ENCODE data around the gene MAP3K2.
"Not testable (repeated sequence)": the region's sequence is repeated elsewhere in the genome, so short reads cannot be mapped to it uniquely, and the experiment has no call there.

Gene MAP3K2

DNA sequence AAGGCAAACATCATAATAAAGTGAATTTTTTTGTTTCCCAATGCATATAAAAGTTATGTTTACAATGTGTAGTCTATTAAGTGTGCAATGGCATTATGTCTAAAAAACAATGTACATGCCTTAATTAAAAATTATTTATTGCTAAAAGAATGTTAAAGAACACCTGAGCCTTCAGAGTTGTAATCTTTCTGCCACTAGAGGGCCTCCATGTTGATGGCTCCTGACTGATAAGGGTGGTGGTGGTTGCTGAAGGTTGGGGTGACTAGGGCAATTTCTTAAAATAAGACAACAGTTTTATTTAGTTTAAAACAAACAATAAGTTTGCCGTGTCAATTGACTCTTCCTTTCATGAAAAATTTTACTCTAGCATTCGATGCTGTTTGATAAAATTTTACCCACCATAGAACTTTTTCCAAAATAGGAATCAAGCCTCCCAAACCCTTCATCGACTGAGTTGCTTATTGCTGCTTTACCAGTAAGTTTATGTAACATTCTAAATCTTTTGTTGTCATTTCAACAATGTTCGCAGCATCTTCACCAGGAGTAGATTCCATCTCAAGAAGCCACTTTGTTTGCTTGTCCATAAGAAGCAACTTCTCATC, 32.3 kb downstream of the MAP3K2 start:
- no peak for DNase-seq (ENCODE audit: low read depth in 2 of 2, low spot score in 1 of 2)

- not testable (repeated sequence) for DNase-seq (ENCODE audit: low read depth in 2 of 2, low spot score in 1 of 2)
Measured at GRCh38 chr2:127353873-127354676, 33.7 kb downstream of the MAP3K2 start.

- not testable (repeated sequence) for DNase-seq (ENCODE audit: low read depth in 2 of 2, low spot score in 1 of 2)
Measured at GRCh38 chr2:127353223-127353622, 34.6 kb downstream of the MAP3K2 start.

DNA sequence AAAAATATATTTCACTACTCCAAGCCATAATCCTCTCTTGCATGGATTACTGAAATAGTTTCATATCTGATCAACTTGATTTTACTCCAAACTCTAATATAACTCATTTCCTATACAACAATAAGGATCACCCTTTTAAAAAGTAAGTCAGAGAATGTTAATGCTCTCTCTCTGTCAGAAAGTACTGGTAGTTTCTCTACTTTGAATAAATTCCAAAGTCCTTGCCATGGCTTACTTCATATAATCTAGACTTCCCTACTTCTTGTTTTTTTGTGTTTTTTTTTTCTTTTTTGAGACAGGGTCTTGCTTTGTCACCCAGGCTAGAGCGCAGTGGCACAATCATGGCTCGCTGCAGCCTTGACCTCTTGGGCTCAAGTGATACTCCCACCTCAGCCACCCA, 36.2 kb downstream of the MAP3K2 start:
- DNase-seq (ENCODE audit: low read depth in 2 of 2, low spot score in 1 of 2) = no peak

GRCh38 chr2:127348426-127349000, 39.3 kb downstream of the MAP3K2 start:
- DNase-seq (ENCODE audit: low read depth in 2 of 2, low spot score in 1 of 2) = no peak

GRCh38 chr2:127347734-127348392, 39.9 kb downstream of the MAP3K2 start:
- no peak for DNase-seq (ENCODE audit: low read depth in 2 of 2, low spot score in 1 of 2)

- no peak for DNase-seq (ENCODE audit: low read depth in 2 of 2, low spot score in 1 of 2)
Measured at GRCh38 chr2:127347015-127347414, 40.8 kb downstream of the MAP3K2 start.

DNA sequence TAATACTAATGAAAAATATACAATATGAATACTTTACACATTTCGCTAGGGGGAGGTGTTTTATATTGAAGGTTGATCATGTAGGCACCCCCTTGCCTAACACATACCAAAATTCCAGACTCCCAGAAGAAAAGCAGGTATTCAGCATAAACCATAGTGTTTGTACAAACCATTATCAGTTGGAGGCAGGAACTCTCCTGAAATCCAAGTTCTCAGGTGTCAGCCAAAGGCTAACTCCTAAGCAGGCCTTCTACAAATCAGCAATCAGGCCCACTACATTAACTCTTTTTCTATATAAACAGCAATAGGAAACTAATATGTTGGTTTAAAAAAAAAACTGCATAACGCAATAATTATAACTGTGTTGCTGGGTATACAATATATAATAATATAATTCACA, 44.5 kb downstream of the MAP3K2 start:
- no peak for DNase-seq (ENCODE audit: low read depth in 2 of 2, low spot score in 1 of 2)

DNA sequence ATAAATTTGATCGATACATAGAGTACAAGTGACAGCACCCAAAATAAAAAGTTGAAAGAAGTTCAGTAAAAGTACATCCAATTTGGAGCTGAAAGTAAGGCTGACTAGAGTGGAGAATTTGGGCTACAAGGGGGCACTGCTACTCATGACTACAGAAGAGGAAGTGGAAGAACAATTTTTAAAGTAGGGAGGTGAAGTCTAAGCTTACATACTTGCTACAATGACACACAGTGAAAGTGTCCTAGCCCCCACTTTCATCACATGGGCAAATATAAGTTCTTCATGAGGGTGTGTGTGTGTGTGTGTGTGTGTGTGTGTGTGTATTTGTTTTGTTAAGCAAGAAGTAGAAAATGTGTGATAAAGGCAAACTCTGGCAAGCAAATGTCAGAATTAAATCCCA, 45.7 kb downstream of the MAP3K2 start:
- DNase-seq (ENCODE audit: low read depth in 2 of 2, low spot score in 1 of 2) = no peak

DNA sequence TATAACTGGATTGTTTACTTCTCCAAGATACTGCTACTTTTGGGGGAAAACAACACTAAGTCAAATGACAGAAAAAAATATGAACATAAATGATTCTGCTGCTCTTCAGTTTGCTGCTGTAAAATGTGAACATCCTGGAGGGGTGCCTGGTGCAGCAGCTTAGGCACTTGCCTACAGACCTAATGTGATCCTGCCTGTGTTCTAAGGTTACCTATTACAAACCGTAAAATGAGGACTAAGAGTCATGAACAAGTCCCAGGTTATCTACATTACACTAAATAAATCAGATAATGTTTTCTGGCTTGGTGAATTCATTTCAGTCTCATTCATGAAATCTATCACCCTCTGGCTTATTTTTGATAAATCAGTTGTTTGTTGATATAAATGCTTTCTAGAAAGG, 55.4 kb downstream of the MAP3K2 start:
- DNase-seq (ENCODE audit: low read depth in 2 of 2, low spot score in 1 of 2) = no peak

GRCh38 chr2:127330753-127331152, 57.0 kb downstream of the MAP3K2 start:
- no peak for DNase-seq (ENCODE audit: low read depth in 2 of 2, low spot score in 1 of 2)

GRCh38 chr2:127326289-127326945, 61.4 kb downstream of the MAP3K2 start:
- no peak for DNase-seq (ENCODE audit: low read depth in 2 of 2, low spot score in 1 of 2)

- no peak for DNase-seq (ENCODE audit: low read depth in 2 of 2, low spot score in 1 of 2)
Measured at GRCh38 chr2:127324635-127325034, 63.1 kb downstream of the MAP3K2 start.

- DNase-seq (ENCODE audit: low read depth in 2 of 2, low spot score in 1 of 2) = no peak
Measured at GRCh38 chr2:127321303-127321702, 66.5 kb downstream of the MAP3K2 start.

GRCh38 chr2:127320586-127321275, 67.0 kb downstream of the MAP3K2 start:
- DNase-seq (ENCODE audit: low read depth in 2 of 2, low spot score in 1 of 2) = no peak

GRCh38 chr2:127320067-127320466, 67.7 kb downstream of the MAP3K2 start:
- no peak for DNase-seq (ENCODE audit: low read depth in 2 of 2, low spot score in 1 of 2)

- no peak for DNase-seq (ENCODE audit: low read depth in 2 of 2, low spot score in 1 of 2)
Measured at GRCh38 chr2:127314193-127314988, 73.4 kb downstream of the MAP3K2 start.

GRCh38 chr2:127313406-127313805, 74.4 kb downstream of the MAP3K2 start:
- no peak for DNase-seq (ENCODE audit: low read depth in 2 of 2, low spot score in 1 of 2)

GRCh38 chr2:127310980-127311379, 76.8 kb downstream of the MAP3K2 start:
- no peak for DNase-seq (ENCODE audit: low read depth in 2 of 2, low spot score in 1 of 2)

DNA sequence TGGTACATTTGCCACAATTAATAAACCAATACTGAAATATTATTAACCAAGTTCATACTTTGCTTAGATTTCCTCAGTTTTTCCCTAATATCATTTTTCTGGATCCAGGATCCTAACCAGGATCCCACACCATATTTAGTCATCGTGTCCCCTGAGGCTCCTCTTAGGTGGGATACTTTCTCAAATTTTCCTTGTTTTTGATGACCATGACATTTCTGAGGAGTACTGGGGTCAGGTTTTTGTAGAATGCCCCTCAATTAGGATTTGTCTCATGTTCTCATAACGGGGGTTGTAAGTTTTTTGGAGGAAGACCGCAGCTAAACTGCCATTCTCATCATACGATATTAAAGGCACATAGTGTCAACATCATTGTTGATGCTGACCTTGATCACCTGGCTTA, 78.3 kb downstream of the MAP3K2 start:
- no peak for DNase-seq (ENCODE audit: low read depth in 2 of 2, low spot score in 1 of 2)
